ENCODE data around the gene AMPH.
"Not testable (repeated sequence)": the region's sequence is repeated elsewhere in the genome, so short reads cannot be mapped to it uniquely, and the experiment has no call there.

AMPH gene

GRCh38 chr7:38580485-38580884 lies 50.7 kb downstream of the AMPH start:
- H3K4me3 ChIP-seq (ENCODE audit: insufficient read depth, low read length, poor library complexity, severe bottlenecking), result no peak overlapping the region
- H3K4me2 ChIP-seq (ENCODE audit: low read depth, low read length, poor library complexity, severe bottlenecking), result no peak overlapping the region
- no peaks in the 10 kb centered on the region for H3F3A ChIP-seq (ENCODE audit: insufficient read depth)
- no peaks in the 10 kb centered on the region for H3K9me3 ChIP-seq (ENCODE audit: insufficient read depth, low read length)
- H2AFZ ChIP-seq (ENCODE audit: low read depth, low read length, severe bottlenecking), result no peak overlapping the region
- TF ChIP-seq EZH2phosphoT487 (conservative IDR thresholded peaks at IDR 0.05; ENCODE audit: low read length) (no peak), CTCF (IDR thresholded peaks at IDR 0.05; ENCODE audit: insufficient read depth, low read length, poor library complexity, severe bottlenecking) (no peak)
- no peak overlapping the region for H3K9ac ChIP-seq (ENCODE audit: low read length)
- no peaks in the 10 kb centered on the region for H3K36me3 ChIP-seq (ENCODE audit: low read length)
- H3K79me2 ChIP-seq (ENCODE audit: insufficient read depth, low read length), result no peaks in the 10 kb centered on the region
- H4K20me1 ChIP-seq (ENCODE audit: low read depth, low read length), result no peaks in the 10 kb centered on the region
- no peaks in the 10 kb centered on the region for H3K9me2 ChIP-seq (replicated peaks; ENCODE audit: insufficient read depth, low read length)
- H3K27ac ChIP-seq (ENCODE audit: low read depth, low read length), result no peak overlapping the region
- H3K27me3 ChIP-seq (ENCODE audit: low read length), result no peaks in the 10 kb centered on the region

DNA sequence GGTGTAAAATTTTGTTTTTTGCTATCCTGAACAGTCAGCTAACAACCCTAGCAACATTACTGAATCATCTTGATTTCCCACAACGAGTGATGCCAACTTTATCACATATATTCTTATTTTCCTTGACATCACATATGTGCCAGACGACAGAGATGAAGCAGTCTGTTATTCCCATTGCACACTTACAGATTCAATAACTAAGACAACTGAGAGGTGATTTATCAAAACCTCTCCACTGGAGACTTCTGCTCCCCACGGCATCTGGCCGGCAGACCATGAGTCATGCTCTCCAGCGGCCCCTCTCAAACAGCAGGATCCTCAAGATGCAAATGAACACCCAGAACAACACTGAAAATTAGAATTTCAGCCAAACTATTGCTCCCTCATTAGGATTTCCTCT lies 57.1 kb downstream of the AMPH start:
- H3F3A ChIP-seq (ENCODE audit: insufficient read depth), result no peaks in the 10 kb centered on the region
- no peak for TF ChIP-seq EZH2phosphoT487 (conservative IDR thresholded peaks at IDR 0.05; ENCODE audit: low read length)
- TF ChIP-seq CTCF (IDR thresholded peaks at IDR 0.05; ENCODE audit: insufficient read depth, low read length, poor library complexity, severe bottlenecking), result no peak
- no peak overlapping the region for H3K27ac ChIP-seq (ENCODE audit: low read depth, low read length)
- H3K9me2 ChIP-seq (replicated peaks; ENCODE audit: insufficient read depth, low read length), result no peaks in the 10 kb centered on the region
- H3K9me3 ChIP-seq (ENCODE audit: insufficient read depth, low read length), result no peaks in the 10 kb centered on the region
- no peak overlapping the region for H3K9ac ChIP-seq (ENCODE audit: low read length)
- no peaks in the 10 kb centered on the region for H3K36me3 ChIP-seq (ENCODE audit: low read length)
- no peak overlapping the region for H3K4me2 ChIP-seq (ENCODE audit: low read depth, low read length, poor library complexity, severe bottlenecking)
- no peak overlapping the region for H2AFZ ChIP-seq (ENCODE audit: low read depth, low read length, severe bottlenecking)
- no peaks in the 10 kb centered on the region for H3K27me3 ChIP-seq (ENCODE audit: low read length)
- H4K20me1 ChIP-seq (ENCODE audit: low read depth, low read length), result no peaks in the 10 kb centered on the region
- no peaks in the 10 kb centered on the region for H3K79me2 ChIP-seq (ENCODE audit: insufficient read depth, low read length)
- H3K4me3 ChIP-seq (ENCODE audit: insufficient read depth, low read length, poor library complexity, severe bottlenecking), result no peak overlapping the region

DNA sequence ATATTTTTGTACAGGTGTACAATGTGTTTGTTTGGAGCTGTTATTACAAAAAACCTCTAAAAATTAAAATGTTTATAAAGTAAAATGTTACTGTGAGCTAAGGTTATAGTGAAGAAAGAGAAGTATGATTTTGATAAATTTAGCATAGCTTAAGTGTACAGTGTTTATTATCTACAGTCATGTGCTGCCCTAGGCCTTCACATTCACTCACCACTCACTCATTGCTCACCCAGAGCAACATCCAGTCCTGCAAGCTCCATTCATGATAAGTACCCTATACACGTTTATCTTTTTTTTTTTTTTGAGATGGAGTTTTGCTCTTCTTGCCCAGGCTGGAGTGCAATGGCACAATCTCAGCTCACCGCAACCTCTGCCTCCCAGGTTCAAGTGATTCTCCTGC lies 59.6 kb downstream of the AMPH start:
- not testable (repeated sequence) for H3K4me3 ChIP-seq (ENCODE audit: insufficient read depth, low read length, poor library complexity, severe bottlenecking); H3K4me2 ChIP-seq (ENCODE audit: low read depth, low read length, poor library complexity, severe bottlenecking); H3K27ac ChIP-seq (ENCODE audit: low read depth, low read length); H3K27me3 ChIP-seq (ENCODE audit: low read length); H3K79me2 ChIP-seq (ENCODE audit: insufficient read depth, low read length); H3K9me2 ChIP-seq (replicated peaks; ENCODE audit: insufficient read depth, low read length); H3F3A ChIP-seq (ENCODE audit: insufficient read depth); H2AFZ ChIP-seq (ENCODE audit: low read depth, low read length, severe bottlenecking); H3K9me3 ChIP-seq (ENCODE audit: insufficient read depth, low read length); H3K36me3 ChIP-seq (ENCODE audit: low read length); H3K9ac ChIP-seq (ENCODE audit: low read length); H4K20me1 ChIP-seq (ENCODE audit: low read depth, low read length)

- Histone ChIP-seq H3K9ac (ENCODE audit: low read length) (no peak overlapping the region), H3K27me3 (ENCODE audit: low read length) (no peaks in the 10 kb centered on the region), H3K27ac (ENCODE audit: low read depth, low read length) (no peak overlapping the region), H3K9me2 (replicated peaks; ENCODE audit: insufficient read depth, low read length) (no peaks in the 10 kb centered on the region), H3K4me3 (ENCODE audit: insufficient read depth, low read length, poor library complexity, severe bottlenecking) (no peak overlapping the region), H2AFZ (ENCODE audit: low read depth, low read length, severe bottlenecking) (no peak overlapping the region), H3K4me2 (ENCODE audit: low read depth, low read length, poor library complexity, severe bottlenecking) (no peak overlapping the region), H3K9me3 (ENCODE audit: insufficient read depth, low read length) (no peaks in the 10 kb centered on the region), H3K79me2 (ENCODE audit: insufficient read depth, low read length) (no peaks in the 10 kb centered on the region), H3K36me3 (ENCODE audit: low read length) (no peaks in the 10 kb centered on the region), H4K20me1 (ENCODE audit: low read depth, low read length) (no peaks in the 10 kb centered on the region), H3F3A (ENCODE audit: insufficient read depth) (no peaks in the 10 kb centered on the region)
- TF ChIP-seq EZH2phosphoT487 (conservative IDR thresholded peaks at IDR 0.05; ENCODE audit: low read length) (no peak), CTCF (IDR thresholded peaks at IDR 0.05; ENCODE audit: insufficient read depth, low read length, poor library complexity, severe bottlenecking) (no peak)
Measured at GRCh38 chr7:38568497-38568896, 62.7 kb downstream of the AMPH start.

Measured in SU-DHL-6 (cell line).